Measurements from ENCODE around the gene FAM219A.
"Not testable (repeated sequence)": the region's sequence is repeated elsewhere in the genome, so short reads cannot be mapped to it uniquely, and the experiment has no call there.

Gene FAM219A

DNA sequence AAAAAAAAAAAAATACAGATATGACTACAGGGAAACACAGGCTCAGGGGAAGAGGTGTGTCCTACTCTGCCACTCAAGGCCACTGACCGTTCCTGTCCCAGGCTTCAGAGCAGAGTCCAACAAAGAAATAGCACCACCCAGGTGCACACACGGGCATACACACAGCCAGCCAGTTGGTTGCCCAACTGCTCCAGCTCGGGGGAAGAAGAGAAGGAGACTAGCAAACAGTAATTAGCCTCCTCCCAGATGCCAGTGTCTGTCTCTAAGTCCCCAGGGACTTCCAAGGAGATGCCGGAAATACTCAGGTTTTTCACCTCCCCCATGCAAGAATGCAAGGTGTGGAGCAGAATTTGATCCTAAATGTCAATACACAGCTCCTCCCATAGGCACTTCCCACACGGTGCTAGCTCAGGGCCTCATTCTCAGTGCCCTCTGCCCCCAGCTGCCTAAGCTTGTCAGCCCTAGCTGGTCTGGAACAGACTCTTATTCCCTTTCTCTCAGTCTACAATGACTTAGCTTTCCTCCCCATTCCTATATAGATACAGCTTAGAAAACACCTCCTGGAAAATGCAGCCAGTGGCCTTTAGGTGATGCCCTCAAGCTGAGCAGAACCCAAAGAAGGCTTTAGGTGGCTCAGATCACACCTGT is 83.3 kb downstream of the FAM219A start:
- DNase-seq, result no peak

DNA sequence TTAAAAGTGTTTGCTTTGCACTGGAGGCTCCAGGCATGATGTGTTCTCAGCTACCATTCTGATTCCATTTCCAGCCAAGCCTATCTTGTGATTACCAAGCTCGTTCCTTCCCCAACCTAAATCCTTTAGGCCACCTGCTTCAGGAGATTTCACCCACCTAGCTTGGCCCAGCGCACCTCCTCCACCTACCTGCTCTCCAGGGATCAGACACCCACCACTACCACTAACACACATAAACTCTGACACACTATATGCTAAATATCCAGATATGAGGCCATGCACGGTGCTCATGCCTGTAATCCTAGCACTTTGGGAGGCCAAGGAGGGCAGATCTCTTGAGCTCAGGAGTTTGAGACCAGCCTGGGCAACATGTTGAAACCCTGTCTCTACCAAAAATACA is 84.0 kb downstream of the FAM219A start:
- DNase-seq, result no peak

DNA sequence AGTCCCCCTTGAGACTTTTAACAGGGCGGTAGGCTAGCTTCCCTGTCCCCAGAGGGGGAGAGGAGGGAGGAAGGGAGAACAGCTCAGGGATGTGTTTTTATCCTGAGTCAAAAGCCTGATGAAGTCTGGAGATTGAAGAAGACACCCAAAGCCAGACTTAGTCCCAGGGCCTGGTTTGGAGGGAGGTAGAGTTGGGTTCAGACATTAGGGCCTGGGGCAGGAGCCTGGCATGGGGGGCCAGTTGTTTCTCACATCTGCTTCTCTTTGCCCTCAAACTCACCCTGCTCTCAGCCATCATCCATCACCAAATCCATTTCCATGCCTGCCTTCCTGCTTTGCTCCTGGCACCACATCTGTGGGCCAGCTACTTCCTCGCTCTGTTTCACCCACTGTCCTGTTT is 84.6 kb downstream of the FAM219A start:
- no peak for DNase-seq

DNA sequence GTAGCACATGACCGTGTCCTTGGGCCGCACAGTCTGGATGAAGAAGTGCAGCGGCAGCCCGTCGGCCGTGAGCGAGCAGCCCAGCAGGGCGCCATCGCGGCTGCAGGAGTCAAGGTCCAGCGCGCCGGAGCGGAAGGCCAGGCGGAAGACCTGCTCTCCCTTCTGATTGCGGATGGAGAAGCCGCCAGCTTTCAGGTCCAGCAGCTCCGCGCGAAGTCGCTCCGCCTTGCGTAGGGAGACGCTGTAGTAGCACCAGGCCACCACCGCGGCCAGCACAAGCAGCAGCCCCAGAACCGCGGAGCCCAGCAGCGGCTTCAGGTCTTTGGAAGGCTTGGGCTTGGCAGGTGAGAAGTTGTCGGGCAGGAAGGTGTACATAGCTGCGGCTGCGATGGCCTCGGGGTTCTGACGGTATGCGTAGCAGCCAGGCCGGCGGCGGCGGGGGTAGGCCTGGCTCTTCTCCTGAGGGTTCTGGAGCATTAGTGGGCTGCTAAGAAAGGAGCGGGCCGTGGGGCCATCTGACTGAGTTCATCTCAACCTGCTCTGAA is 85.8 kb downstream of the FAM219A start:
- no peak for DNase-seq

DNA sequence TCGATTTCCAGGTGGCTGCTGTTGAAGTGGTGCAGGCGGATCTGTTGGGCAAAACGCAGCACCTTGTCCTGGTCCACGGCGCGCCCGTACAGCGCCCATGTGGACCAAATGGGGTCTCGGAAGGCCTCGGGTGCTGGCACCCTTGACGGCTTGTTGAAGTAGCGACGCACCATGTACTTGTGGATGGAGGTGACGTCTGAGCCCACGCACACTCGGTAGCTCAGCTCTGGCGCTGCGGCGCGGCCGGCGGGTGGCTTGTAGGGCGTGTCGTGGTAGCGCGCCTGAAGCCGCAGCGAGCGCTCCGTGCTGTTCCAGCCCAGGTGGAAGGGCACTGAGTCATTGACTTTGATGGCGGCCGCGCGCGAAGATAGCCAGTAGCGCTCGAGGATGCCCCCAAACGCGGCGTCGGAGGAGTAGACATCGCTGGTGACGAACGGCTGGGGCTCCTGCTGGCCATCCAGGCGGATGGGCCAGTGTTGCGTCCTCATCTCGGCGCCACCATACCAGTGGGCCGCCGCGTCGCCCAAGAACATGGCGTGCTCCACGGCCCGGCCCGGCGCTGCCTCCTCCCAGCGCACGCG is 86.4 kb downstream of the FAM219A start:
- no peak for DNase-seq

DNA sequence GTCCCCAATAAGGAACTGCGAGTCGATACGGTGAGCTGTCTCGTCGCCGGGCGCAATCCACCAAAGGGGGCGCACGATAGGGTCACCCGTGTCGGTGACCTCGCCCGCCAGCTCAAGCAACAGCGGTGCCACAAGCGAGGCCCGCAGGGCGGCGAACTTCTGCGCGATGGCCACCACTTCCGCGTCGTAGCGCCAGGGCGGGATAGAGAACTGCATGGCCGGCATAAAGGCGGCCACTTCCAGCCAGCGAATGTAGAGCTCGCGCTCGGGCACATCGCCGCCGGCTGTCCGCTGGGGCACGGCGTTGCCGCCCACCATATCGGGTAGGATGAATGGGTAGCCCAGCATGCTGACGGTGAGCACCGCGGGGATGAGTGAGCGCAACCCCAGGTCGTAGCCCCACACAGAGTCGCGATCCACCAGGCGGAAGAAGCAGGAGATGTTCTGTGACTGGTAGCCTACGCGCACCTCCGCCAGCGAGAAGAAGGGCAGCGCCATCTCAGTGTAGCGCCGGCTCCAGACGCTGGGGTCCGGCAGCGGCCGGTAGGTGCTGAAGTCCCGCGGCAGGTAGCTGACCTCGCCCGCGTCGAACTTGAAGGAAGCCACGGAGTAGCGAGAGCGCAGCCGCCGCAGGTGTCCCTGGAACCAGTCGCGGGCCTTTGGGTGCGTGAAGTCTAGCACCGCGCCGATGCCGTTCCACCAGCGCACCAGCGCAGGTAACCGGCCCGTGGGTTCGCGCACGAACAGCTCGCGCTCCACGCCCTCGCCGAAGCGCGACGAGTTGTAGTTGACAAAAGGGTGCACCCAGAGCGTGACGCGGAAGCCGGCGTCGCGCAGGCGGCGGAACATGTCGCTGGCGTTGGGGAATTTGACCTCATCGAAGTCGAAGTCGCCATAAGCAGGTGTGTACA is 87.1 kb downstream of the FAM219A start:
- DNase-seq, result peak in 1 of 6 experiments; percentile 8

DNA sequence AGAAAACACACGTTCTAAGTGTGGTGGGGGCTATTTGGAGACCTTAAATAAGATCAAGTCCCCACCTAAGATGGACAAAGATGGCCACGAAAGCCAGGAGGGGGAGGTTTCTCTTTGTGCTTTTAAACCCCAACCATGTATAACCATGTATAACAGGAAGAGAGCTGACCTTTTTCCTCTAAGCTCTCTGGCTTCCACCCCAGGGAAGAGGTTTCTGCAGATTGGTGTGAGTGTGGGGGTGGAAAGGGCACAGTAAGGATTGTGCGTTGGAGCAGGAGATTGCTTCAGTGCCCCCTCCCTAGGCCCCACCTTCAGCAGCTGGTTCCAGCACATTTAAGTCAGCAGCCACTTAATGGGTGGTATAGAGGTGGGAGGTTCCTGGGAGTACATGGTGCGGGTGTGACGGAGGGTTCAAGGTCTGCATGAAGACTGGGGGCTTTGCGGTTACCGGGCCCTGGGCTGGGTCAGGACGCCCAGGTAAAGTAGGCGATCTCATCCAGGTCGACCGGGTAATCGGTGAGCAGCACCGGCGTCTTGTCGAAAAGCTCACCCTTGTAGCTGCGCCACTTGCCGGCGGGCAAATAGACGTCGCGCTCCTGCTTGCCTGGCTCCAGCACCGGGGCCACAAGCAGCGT is 87.9 kb downstream of the FAM219A start:
- DNase-seq, result no peak

DNA sequence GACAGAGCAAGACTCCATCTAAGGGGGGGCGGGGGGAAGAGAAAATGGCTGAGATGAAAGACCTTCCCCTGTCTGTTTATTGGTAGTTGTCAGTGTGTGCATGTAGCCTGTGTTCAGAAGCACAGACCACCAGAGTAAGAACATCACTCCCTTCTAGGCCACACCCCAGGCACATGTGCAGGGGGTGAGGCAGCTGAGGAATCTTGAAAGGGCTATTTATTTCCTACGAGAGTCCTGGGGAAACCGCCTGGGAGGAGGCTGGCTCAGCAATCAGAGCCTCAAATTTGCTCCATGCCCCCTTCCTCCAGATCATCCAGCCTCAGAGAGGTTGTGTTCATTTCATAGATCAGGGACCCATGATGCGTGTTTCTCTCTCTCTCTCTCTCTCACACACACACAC is 88.7 kb downstream of the FAM219A start:
- DNase-seq, result no peak

DNA sequence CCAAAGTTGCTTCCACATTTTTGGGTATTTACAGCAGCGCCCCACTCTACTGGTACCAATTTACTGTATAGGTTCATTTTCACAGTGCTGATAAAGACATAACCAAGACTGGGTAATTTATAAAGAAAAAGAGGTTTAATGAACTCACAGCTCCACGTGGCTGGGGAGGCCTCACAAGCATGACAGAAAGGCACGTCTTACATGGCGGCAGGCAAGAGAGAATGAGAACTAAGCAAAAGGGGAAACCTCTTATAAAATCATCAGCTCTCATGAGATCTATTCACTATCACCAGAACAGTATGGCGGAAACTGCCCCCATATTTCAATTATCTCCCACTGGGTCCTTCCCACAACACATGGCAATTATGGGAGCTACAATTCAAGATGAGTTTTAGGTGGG is 89.6 kb downstream of the FAM219A start:
- not testable (repeated sequence) for DNase-seq

DNA sequence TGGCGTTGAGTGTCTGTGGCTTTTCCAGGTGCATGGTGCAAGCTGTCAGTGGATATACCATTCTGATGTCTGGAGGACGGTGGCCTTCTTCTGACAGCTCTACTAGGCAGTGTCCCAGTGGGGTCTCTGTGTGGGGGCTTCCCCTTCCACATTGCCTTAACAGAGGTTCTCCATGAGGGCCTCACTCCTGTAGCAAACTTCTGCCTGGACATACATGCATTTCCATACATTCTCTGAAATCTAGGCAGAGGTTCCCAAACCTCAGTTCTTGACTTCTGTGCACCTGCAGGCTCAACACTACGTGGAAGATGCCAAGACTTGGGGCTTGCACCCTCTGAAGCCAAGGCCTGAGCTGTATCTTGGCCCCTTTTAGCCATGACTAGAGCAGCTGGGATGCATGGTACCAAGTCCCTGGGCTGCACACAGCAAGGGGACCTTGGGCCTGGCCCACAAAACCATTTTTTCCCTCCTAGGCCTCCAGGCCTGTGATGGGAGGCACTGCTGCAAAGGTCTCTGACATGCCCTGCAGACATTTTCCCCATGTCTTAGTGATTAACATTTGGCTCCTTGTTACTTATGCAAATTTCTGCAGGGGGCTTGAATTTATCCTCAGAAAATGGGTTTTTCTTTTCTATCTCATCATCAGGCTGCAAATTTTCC is 90.5 kb downstream of the FAM219A start:
- DNase-seq, result not testable (repeated sequence)

DNA sequence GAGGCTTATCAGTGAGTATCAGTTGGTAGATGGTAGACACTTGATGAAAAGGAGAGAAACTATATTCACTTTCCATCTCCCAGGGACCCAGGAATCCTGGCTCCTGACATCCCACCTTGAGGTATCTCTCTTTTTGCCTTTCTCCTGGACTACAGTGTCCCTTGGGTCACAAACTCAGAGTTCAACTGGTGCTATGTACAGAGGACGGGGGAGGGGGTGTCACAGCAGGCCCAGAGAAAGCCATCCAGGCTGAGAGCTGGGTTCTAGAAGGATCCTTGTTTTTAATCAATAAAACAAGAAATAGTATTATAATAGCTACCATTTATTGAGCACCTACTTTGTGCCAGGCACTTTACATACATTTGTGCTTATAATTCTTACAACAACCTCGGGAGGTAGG is 92.0 kb downstream of the FAM219A start:
- DNase-seq, result no peak

DNA sequence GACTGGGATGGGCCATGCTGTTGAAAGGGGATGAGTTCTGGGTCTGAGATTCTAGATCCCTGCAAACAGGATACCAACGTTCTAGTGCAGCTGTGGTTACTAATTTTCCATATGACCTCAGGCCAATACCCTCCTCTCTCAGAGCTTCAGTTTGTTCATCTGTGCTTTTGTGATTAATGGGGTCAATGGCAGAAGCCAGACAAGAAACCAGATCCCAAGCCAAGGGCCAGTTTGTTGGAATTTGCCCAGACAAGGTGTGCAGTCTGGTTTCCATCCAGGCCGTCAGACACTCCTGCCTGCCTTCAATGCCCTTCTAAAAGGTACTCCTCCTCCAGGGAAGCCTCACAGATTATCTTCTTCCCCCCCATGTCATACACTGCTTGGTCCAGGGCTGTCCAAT is 93.1 kb downstream of the FAM219A start:
- no peak for DNase-seq

DNA sequence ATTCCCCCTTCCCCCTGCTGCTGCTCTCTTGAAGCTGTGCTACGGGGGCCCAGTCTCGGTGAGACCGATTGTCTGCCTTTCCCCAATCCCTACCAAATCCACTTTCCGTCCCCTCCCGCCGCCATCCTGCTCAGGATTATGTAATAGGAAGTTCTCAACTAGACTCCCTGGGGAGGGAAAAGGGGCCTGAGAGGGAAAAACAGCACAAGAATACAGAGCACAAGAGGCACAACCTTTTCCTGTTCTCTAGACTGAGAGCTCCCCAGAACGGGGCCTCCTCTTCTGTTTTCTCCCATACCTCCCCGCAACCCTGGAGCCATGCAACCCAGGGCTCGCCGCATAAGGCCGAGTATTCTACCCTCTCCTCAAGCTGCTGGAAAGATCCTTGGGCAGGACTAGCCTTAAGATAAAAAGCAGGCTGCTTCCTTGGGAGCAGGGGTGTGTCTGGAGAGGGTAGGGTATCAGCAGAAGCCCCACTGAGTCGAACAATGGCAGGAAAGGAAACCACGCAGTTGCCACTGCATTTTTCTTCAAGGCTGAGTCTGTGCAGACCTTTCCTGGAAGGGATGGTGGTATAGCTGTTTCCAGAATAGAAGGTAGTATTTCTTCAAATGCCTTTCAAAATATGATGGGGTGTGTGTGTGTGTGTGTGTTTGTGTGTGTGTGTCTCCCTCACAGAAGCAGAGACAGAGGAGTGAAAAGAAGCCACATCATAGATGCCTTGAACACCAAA is 94.6 kb downstream of the FAM219A start:
- DNase-seq, result peak in 3 of 6 experiments; percentile 21 to 57 (median 53)

DNA sequence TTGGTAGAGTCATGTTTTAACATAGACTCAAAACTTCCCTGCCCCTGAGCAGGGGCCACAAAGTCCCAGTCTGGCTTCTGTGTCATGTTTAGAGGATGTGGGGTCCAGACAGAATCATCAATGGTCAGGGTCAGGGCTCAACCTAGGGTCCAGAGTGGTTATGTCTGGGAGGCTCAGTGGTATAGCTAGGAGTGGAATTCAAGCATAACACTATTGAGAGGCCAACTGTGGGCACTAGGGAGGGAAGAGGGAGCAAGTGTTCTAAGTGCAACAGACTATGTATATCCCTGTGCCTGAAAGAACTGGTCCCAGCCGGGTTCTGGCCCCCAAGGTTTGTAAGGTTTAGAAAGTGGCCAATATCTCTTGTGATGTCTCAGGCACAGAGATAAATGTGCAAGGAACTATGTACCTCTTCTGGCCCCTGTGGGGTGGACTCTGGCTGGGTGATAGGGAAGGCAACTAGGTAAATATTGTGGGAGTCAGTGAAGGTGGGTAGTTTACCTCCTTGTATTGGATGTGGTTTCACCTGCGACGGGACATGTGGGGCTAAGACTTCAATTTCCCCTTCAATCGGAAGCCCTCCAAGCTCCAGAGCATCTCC is 95.7 kb downstream of the FAM219A start:
- DNase-seq, result no peak

DNA sequence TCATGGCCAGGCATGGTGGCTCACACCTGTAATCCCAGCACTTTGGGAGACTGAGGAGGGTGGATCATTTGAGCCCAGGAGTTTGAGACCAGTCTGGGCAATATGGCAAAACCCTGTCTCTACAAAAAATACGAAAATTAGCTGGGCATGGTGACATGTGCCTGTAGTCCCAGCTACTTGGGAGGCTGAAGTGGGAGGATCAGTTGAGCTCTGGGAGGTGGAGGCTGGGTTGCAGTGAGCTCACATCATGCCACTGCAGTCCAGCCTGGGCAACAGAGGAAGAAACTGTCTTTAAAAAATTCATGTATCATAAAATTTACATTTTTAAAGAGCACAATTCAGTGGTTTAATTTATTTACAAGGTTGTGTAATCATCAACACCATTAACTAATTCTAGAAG is 105.4 kb downstream of the FAM219A start:
- not testable (repeated sequence) for DNase-seq

DNA sequence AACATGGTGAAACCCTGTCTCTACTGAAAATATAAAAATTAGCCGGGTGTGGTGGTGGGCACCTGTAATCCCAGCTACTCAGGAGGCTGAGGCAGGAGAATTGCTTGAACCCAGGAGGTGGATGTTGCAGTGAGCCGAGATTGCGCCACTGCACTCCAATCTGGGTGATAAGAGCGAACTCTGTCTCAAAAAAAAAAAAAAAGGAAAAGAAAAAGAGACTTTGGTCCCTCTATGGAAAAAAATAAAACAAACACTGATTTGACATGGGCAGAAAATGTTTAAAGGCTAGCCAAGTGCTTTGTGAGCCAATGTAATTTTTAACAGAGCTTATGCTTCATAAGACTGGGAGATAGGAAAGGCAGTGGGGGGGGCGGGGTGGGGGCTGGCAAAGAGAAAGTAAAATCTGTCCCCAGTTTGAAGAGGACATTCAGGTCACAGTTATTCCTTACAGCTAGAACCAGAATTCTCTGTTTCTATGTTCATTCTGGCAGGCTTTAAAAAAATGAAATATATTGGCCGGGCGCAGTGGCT is 106.2 kb downstream of the FAM219A start:
- DNase-seq, result not testable (repeated sequence)

DNA sequence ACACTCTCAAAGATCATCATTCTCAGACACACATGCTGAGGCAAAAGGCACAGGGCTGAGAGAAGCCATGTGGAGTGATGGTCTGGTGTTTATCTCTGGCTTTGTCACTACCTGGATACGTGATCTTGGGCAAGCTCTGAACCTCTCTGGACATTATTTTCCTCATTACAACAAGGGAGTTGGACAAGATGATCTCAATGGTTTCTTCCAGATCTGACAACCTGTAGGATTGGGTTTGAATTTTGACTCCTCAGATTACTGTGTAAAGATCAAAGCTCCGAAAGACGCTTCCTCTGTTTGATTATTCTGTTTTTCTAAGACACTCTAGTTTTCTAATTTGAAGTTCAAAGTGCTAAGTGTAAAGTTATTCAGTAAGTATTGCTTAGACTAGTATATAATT is 109.0 kb downstream of the FAM219A start:
- DNase-seq, result no peak

Data from stimulated activated naive CD4-positive, alpha-beta T cell (primary cell).